Measurements from ENCODE around the gene KRTAP20-4.

Gene KRTAP20-4

GRCh38 chr21:30620522-30620921, at the start of gene KRTAP20-4:
TSS of gene KRTAP20-4 (plus strand) at chr21:30620627.
- FAIRE-seq = no peak

- FAIRE-seq = no peak
Measured at GRCh38 chr21:30577766-30578165, 42.7 kb upstream of the KRTAP20-4 start.

- no peak for FAIRE-seq
Measured at GRCh38 chr21:30579346-30579745, 41.1 kb upstream of the KRTAP20-4 start.

GRCh38 chr21:30580132-30580531, 40.3 kb upstream of the KRTAP20-4 start:
- FAIRE-seq = no peak

GRCh38 chr21:30582870-30583269, 37.6 kb upstream of the KRTAP20-4 start:
- FAIRE-seq = no peak

- FAIRE-seq = no peak
Measured at GRCh38 chr21:30590297-30590696, 30.1 kb upstream of the KRTAP20-4 start, which contains the start of gene KRTAP22-2. TSS of gene KRTAP22-2 (minus strand) at chr21:30590397.

- no peak for FAIRE-seq
Measured at GRCh38 chr21:30592140-30592539, 28.3 kb upstream of the KRTAP20-4 start, which contains the start of gene KRTAP6-3. TSS of gene KRTAP6-3 (plus strand) at chr21:30592440. CDS start at chr21:30592446, 6 bp downstream.

- no peak for FAIRE-seq
Measured at GRCh38 chr21:30598802-30599201, 21.6 kb upstream of the KRTAP20-4 start, which contains the start of gene KRTAP6-2. TSS of gene KRTAP6-2 (minus strand) at chr21:30598902. CDS start at chr21:30598874, 28 bp downstream.

- no peak for FAIRE-seq
Measured at GRCh38 chr21:30600787-30601186, 19.6 kb upstream of the KRTAP20-4 start, which contains the start of gene KRTAP22-1. TSS of gene KRTAP22-1 (plus strand) at chr21:30601087.

GRCh38 chr21:30605968-30606367, 14.5 kb upstream of the KRTAP20-4 start:
- FAIRE-seq = no peak

- FAIRE-seq = no peak
Measured at GRCh38 chr21:30612132-30612531, 8.3 kb upstream of the KRTAP20-4 start.

GRCh38 chr21:30613836-30614235, 6.6 kb upstream of the KRTAP20-4 start, which contains the start of gene KRTAP6-1:
TSS of gene KRTAP6-1 (minus strand) at chr21:30613930. CDS start at chr21:30613904, 26 bp downstream.
- no peak for FAIRE-seq

GRCh38 chr21:30615199-30615598, 5.2 kb upstream of the KRTAP20-4 start:
- no peak for FAIRE-seq

- FAIRE-seq = no peak
Measured at GRCh38 chr21:30616125-30616524, 4.3 kb upstream of the KRTAP20-4 start, which contains the start of gene KRTAP20-1. TSS of gene KRTAP20-1 (plus strand) at chr21:30616425. CDS start at chr21:30616455, 30 bp downstream.

- no peak for FAIRE-seq
Measured at GRCh38 chr21:30620080-30620479, 347 bp upstream of the KRTAP20-4 start.

GRCh38 chr21:30623362-30623761, 2.9 kb downstream of the KRTAP20-4 start:
- FAIRE-seq = no peak

- FAIRE-seq = no peak
Measured at GRCh38 chr21:30625449-30626165, 5.2 kb downstream of the KRTAP20-4 start.

- no peak for FAIRE-seq
Measured at GRCh38 chr21:30628109-30628508, 7.7 kb downstream of the KRTAP20-4 start.

- FAIRE-seq = no peak
Measured at GRCh38 chr21:30629200-30629599, 8.8 kb downstream of the KRTAP20-4 start.

GRCh38 chr21:30634906-30635305, 14.5 kb downstream of the KRTAP20-4 start, which contains the start of gene KRTAP20-2:
TSS of gene KRTAP20-2 (plus strand) at chr21:30635206. CDS start at chr21:30635264, 58 bp downstream.
- FAIRE-seq = no peak

GRCh38 chr21:30638686-30639085, 18.3 kb downstream of the KRTAP20-4 start:
- no peak for FAIRE-seq

GRCh38 chr21:30642564-30642963, 22.1 kb downstream of the KRTAP20-4 start, which contains the start of gene KRTAP20-3:
TSS of gene KRTAP20-3 (plus strand) at chr21:30642864.
- no peak for FAIRE-seq

GRCh38 chr21:30646904-30647414, 26.5 kb downstream of the KRTAP20-4 start:
- FAIRE-seq = no peak

- no peak for FAIRE-seq
Measured at GRCh38 chr21:30652891-30653290, 32.5 kb downstream of the KRTAP20-4 start.
